ENCODE data around the gene DIO3. TPM values are rescaled to one million over a fixed set of nuclear protein-coding genes. Genes with fewer than 3 reads are reported as not detected.
A peak's percentile ranks its signal among the peaks of the same experiment; 100 is the strongest.

DIO3 gene
- total RNA-seq, 4 donors from 2014 or later: 4.2 to 19.5 (median 5.3) TPM

- Histone ChIP-seq H3K36me3 (no peaks in the 10 kb centered on the region), H3K4me3 (no peak overlapping the region), H3K27ac (peak overlapping the region in 1 of 4 donors; percentile 4), H3K27me3 (no peaks in the 10 kb centered on the region), H3K4me1 (peaks cover 0 to 5% (median 0%) of the 10 kb centered on the region in 4 donors), H3K9me3 (peaks cover 0 to 7% (median 0%) of the 10 kb centered on the region in 4 donors)
- DNase-seq (ENCODE audit: low spot score in 2 of 2): no peak
- WGBS, 2 donors: 89 to 92% methylated on average over 18 of the region's 18 CpGs
- TF ChIP-seq POLR2A (IDR thresholded peaks at IDR 0.05): no peak
- TF ChIP-seq EP300 (IDR thresholded peaks at IDR 0.05): no peak
- no peak for TF ChIP-seq CTCF (IDR thresholded peaks at IDR 0.05)
Observed at GRCh38 chr14:101583006-101583714, 21.9 kb downstream of the DIO3 start.

GRCh38 chr14:101583715-101584054, 22.4 kb downstream of the DIO3 start:
- TF ChIP-seq POLR2A (IDR thresholded peaks at IDR 0.05) (no peak), CTCF (IDR thresholded peaks at IDR 0.05) (no peak), EP300 (IDR thresholded peaks at IDR 0.05) (no peak)
- WGBS, 2 donors: 60 to 64% methylated on average over 6 to 7 of the region's 7 CpGs
- no peak for DNase-seq (ENCODE audit: low spot score in 2 of 2)

GRCh38 chr14:101584055-101584859, 23.0 kb downstream of the DIO3 start:
- 70 to 71% methylated on average over 53 to 54 of the region's 54 CpGs for WGBS, 2 donors
- peak overlapping the region in 2 of 4 donors; percentile 25 to 62 for H3K27ac ChIP-seq

More at GRCh38 chr14:101583715-101584054, 22.4 kb downstream of the DIO3 start:
- H3K4me1 ChIP-seq: peaks cover 0 to 5% (median 0%) of the 10 kb centered on the region in 4 donors
- peaks cover 0 to 7% (median 0%) of the 10 kb centered on the region in 4 donors for H3K9me3 ChIP-seq
- H3K27ac ChIP-seq: peak overlapping the region in 1 of 4 donors; percentile 4
- H3K27me3 ChIP-seq: no peaks in the 10 kb centered on the region
- peak overlapping the region in 1 of 4 donors; percentile 14 for H3K4me3 ChIP-seq
- H3K36me3 ChIP-seq: no peaks in the 10 kb centered on the region

GRCh38 chr14:101585211-101585610, 23.9 kb downstream of the DIO3 start:
- Histone ChIP-seq H3K36me3 (no peaks in the 10 kb centered on the region), H3K27me3 (no peaks in the 10 kb centered on the region), H3K4me1 (peaks cover 0 to 5% (median 0%) of the 10 kb centered on the region in 4 donors), H3K4me3 (no peak overlapping the region), H3K9me3 (peaks cover 0 to 7% (median 0%) of the 10 kb centered on the region in 4 donors), H3K27ac (no peak overlapping the region)
- TF ChIP-seq POLR2A (IDR thresholded peaks at IDR 0.05): no peak
- no peak for TF ChIP-seq EP300 (IDR thresholded peaks at IDR 0.05)
- TF ChIP-seq CTCF (IDR thresholded peaks at IDR 0.05): no peak
- WGBS, 2 donors: 70 to 72% methylated on average over 6 of the region's 6 CpGs
- DNase-seq (ENCODE audit: low spot score in 2 of 2): no peak

More at GRCh38 chr14:101584055-101584859, 23.0 kb downstream of the DIO3 start:
- no peaks in the 10 kb centered on the region for H3K27me3 ChIP-seq
- H3K4me1 ChIP-seq: peaks cover 0 to 5% (median 0%) of the 10 kb centered on the region in 4 donors
- peaks cover 0 to 7% (median 0%) of the 10 kb centered on the region in 4 donors for H3K9me3 ChIP-seq
- TF ChIP-seq EP300 (IDR thresholded peaks at IDR 0.05) (peak in 1 of 2 donors; percentile 75), POLR2A (IDR thresholded peaks at IDR 0.05) (no peak)
- no peaks in the 10 kb centered on the region for H3K36me3 ChIP-seq
- peak; percentile 44 to 48 for DNase-seq (ENCODE audit: low spot score in 2 of 2)
- peak overlapping the region in 1 of 4 donors; percentile 14 for H3K4me3 ChIP-seq

- no peaks in the 10 kb centered on the region for H3K36me3 ChIP-seq
- WGBS, 2 donors: 82 to 84% methylated on average over 17 of the region's 17 CpGs
- TF ChIP-seq CTCF (IDR thresholded peaks at IDR 0.05) (no peak), POLR2A (IDR thresholded peaks at IDR 0.05) (no peak), EP300 (IDR thresholded peaks at IDR 0.05) (no peak)
- H3K27ac ChIP-seq: no peak overlapping the region
- DNase-seq (ENCODE audit: low spot score in 2 of 2): no peak
- H3K4me1 ChIP-seq: peaks cover 0 to 5% (median 0%) of the 10 kb centered on the region in 4 donors
- no peak overlapping the region for H3K4me3 ChIP-seq
- H3K9me3 ChIP-seq: peaks cover 0 to 3% (median 0%) of the 10 kb centered on the region in 4 donors
- no peaks in the 10 kb centered on the region for H3K27me3 ChIP-seq
Observed at GRCh38 chr14:101586531-101587430, 25.5 kb downstream of the DIO3 start.
